ENCODE measurements around the gene ETHE1. TPM values are rescaled to one million over a fixed set of nuclear protein-coding genes. Genes with fewer than 3 reads are reported as not detected.

The ETHE1 gene
- total RNA-seq, 1 donor from 2014 or later = 183 TPM

- Histone ChIP-seq H3K27me3 (ENCODE audit: control insufficient read depth, insufficient read depth, low read length) (no peaks in the 10 kb centered on the region), H3K36me3 (ENCODE audit: control insufficient read depth, insufficient read depth, low read length) (peaks cover 5% of the 10 kb centered on the region), H3K4me3 (ENCODE audit: low read depth, low read length) (no peak overlapping the region)
- TF ChIP-seq CTCF (IDR thresholded peaks at IDR 0.05; ENCODE audit: insufficient read depth, low read length, severe bottlenecking) = no peak
- DNase-seq (ENCODE audit: low read depth) (no peak), FAIRE-seq (no peak)
Observed at GRCh38 chr19:43476606-43477005, 50.4 kb downstream of the ETHE1 start.

DNA sequence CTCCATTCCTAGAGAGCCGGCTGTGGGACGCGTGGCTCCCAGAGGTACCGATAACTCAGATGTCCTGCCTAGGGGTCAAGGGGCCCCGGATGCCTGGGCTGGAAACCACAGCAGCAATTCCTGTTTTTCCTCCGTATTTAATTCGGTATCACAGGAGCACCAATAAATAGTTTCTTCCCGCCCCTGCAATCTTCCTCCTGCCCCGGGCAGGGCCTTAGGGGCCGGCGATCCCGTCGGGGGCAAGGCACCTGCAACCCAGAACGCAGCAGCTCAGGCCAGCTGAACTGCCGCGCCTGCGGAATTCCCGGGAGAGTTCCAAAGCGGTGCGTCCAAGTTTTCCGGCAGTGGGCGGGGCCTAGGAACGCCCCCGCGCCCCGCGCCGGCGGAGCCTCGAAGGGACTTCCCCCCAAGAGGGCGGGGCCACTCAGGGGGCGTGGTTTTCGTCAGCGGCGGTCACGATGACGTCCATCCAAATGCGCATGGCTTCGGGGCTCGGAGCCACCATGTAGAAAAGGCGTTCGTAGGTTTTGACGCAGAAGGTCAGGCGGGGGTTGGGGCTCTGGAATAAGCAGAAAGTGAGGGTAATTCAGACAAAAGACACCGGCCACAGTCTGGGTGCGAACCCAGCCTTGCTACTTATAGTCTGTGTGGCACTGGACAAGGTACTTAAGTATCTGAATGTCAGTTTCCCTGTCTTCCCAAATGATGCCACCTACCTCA is 51.9 kb downstream of the ETHE1 start:
- no peak for TF ChIP-seq CTCF (IDR thresholded peaks at IDR 0.05; ENCODE audit: insufficient read depth, low read length, severe bottlenecking)
- FAIRE-seq = peak; percentile 50
- Histone ChIP-seq H3K4me3 (ENCODE audit: low read depth, low read length) (peak overlapping the region; percentile 28), H3K27me3 (ENCODE audit: control insufficient read depth, insufficient read depth, low read length) (no peaks in the 10 kb centered on the region), H3K36me3 (ENCODE audit: control insufficient read depth, insufficient read depth, low read length) (peaks cover 5% of the 10 kb centered on the region)
- DNase-seq (ENCODE audit: low read depth) = peak; percentile 84

GRCh38 chr19:43474487-43474886 is 52.5 kb downstream of the ETHE1 start:
- no peak for TF ChIP-seq CTCF (IDR thresholded peaks at IDR 0.05; ENCODE audit: insufficient read depth, low read length, severe bottlenecking)
- Histone ChIP-seq H3K27me3 (ENCODE audit: control insufficient read depth, insufficient read depth, low read length) (no peaks in the 10 kb centered on the region), H3K4me3 (ENCODE audit: low read depth, low read length) (no peak overlapping the region), H3K36me3 (ENCODE audit: control insufficient read depth, insufficient read depth, low read length) (peaks cover 3% of the 10 kb centered on the region)
- FAIRE-seq (peak; percentile 13), DNase-seq (ENCODE audit: low read depth) (no peak)

GRCh38 chr19:43471091-43471490 is 55.9 kb downstream of the ETHE1 start:
- no peak overlapping the region for H3K4me3 ChIP-seq (ENCODE audit: low read depth, low read length)
- no peak for TF ChIP-seq CTCF (IDR thresholded peaks at IDR 0.05; ENCODE audit: insufficient read depth, low read length, severe bottlenecking)
- no peaks in the 10 kb centered on the region for H3K36me3 ChIP-seq (ENCODE audit: control insufficient read depth, insufficient read depth, low read length)
- DNase-seq (ENCODE audit: low read depth) (peak; percentile 63), FAIRE-seq (no peak)
- no peaks in the 10 kb centered on the region for H3K27me3 ChIP-seq (ENCODE audit: control insufficient read depth, insufficient read depth, low read length)

GRCh38 chr19:43470288-43470687 is 56.7 kb downstream of the ETHE1 start:
- Histone ChIP-seq H3K4me3 (ENCODE audit: low read depth, low read length) (no peak overlapping the region), H3K36me3 (ENCODE audit: control insufficient read depth, insufficient read depth, low read length) (no peaks in the 10 kb centered on the region), H3K27me3 (ENCODE audit: control insufficient read depth, insufficient read depth, low read length) (no peaks in the 10 kb centered on the region)
- no peak for TF ChIP-seq CTCF (IDR thresholded peaks at IDR 0.05; ENCODE audit: insufficient read depth, low read length, severe bottlenecking)
- peak; percentile 62 for DNase-seq (ENCODE audit: low read depth)
- FAIRE-seq = no peak

DNA sequence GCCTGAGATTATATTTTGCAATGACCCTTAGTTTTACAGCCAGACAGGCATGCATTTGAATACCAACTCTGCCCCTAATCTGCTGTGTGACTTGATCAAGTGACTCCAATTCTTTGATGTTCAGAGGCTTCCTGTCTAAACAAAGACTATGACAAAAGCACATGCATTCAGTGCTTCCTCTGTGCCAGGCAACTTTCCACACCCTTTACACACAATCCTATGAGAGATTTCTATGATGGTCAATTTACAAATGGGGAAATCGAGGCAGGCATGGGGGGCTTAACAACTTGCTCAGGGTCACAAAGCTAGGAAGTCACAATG is 57.9 kb downstream of the ETHE1 start:
- peak; percentile 18 for FAIRE-seq
- no peaks in the 10 kb centered on the region for H3K36me3 ChIP-seq (ENCODE audit: control insufficient read depth, insufficient read depth, low read length)
- no peaks in the 10 kb centered on the region for H3K27me3 ChIP-seq (ENCODE audit: control insufficient read depth, insufficient read depth, low read length)
- no peak overlapping the region for H3K4me3 ChIP-seq (ENCODE audit: low read depth, low read length)
- DNase-seq (ENCODE audit: low read depth) = no peak
- no peak for TF ChIP-seq CTCF (IDR thresholded peaks at IDR 0.05; ENCODE audit: insufficient read depth, low read length, severe bottlenecking)

All from bronchial epithelial cell (primary cell).